IMR-90 (cell line): ENCODE results near the gene FOXL3.

Experiments
- FOS ChIP-seq: fragments of 150-350 bp; IDR thresholded peaks from 2 replicates; pipeline ENCODE4 v1.6.1; 2016; ENCODE audit warnings: low read depth, low read length
- MAZ ChIP-seq: IDR thresholded peaks from 2 replicates; pipeline ENCODE4 v1.6.1; 2012; ENCODE audit warnings: low read depth, mild to moderate bottlenecking, low read length, improper control_type of control experiment, moderate library complexity, borderline replicate concordance
- MXI1 ChIP-seq: IDR thresholded peaks from 2 replicates; pipeline ENCODE4 v1.6.1; 2012; ENCODE audit warnings: low read depth, mild to moderate bottlenecking, low read length, moderate library complexity, borderline replicate concordance
- POLR2A ChIP-seq: IDR thresholded peaks from 2 replicates; pipeline ENCODE4 v1.6.1; 2012; ENCODE audit warnings: mild to moderate bottlenecking, low read depth, low read length
- RAD21 ChIP-seq: IDR thresholded peaks from 2 replicates; pipeline ENCODE4 v1.6.1; 2012; ENCODE audit warnings: low read length, improper control_type of control experiment
- RFX5 ChIP-seq: IDR thresholded peaks from 2 replicates; pipeline ENCODE4 v1.8.0; 2012; ENCODE audit warnings: low read depth, mild to moderate bottlenecking, low read length, moderate library complexity
- SMC3 ChIP-seq: fragments of 150-350 bp; IDR thresholded peaks from 2 replicates; pipeline ENCODE4 v1.6.1; 2016; ENCODE audit warnings: low read depth, mild to moderate bottlenecking, antibody characterized with exemption, low read length, moderate library complexity
- TF ChIP-seq, protein P1 (sequence below): conservative IDR thresholded peaks from 2 replicates; pipeline ENCODE4 v1.5.1; 2012; ENCODE audit warnings: mild to moderate bottlenecking, low read depth, low read length, improper control_type of control experiment
- TF ChIP-seq, protein P2 (sequence below): fragments of 150-350 bp; IDR thresholded peaks from 2 replicates; pipeline ENCODE4 v1.6.1; 2016; ENCODE audit warnings: low read depth, mild to moderate bottlenecking, low read length, moderate library complexity, borderline replicate concordance

DNA sequence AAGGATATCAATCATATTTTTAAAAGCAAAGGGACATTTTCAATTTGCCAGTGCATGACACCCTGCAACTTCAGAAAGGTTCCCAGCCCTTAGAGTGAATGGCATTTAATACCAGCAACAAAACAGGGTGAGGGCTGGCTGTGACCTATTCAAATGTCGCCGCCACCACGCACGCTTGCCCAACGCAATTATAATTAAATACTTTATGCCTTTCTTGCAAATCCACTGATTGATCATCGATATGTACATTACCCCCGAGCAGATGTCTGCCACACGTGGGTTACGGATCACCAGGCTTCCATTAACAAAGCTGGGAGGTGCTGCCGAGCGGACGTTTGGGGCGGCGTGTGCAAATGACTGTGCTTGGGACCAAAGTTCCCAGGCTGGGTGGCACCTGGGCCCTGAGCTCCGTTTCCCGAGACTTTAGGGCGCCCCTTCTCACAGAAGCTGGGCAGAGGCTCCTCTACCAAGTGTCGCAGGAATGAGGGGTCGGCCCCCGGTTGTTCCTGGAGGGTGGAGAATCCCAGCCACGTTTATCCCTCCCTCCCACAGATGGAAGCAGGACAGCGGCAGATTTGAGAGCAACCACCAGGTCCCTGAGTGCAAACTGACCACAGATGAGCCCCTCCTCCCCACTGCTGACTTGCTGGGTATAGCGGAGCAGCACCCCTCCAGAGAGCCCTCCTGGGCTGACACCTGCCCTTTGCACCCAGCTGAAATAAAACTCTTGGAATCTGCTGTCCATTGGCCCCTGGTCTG, 3.9 kb downstream of the FOXL3 start:
- TF ChIP-seq, protein P1, sequence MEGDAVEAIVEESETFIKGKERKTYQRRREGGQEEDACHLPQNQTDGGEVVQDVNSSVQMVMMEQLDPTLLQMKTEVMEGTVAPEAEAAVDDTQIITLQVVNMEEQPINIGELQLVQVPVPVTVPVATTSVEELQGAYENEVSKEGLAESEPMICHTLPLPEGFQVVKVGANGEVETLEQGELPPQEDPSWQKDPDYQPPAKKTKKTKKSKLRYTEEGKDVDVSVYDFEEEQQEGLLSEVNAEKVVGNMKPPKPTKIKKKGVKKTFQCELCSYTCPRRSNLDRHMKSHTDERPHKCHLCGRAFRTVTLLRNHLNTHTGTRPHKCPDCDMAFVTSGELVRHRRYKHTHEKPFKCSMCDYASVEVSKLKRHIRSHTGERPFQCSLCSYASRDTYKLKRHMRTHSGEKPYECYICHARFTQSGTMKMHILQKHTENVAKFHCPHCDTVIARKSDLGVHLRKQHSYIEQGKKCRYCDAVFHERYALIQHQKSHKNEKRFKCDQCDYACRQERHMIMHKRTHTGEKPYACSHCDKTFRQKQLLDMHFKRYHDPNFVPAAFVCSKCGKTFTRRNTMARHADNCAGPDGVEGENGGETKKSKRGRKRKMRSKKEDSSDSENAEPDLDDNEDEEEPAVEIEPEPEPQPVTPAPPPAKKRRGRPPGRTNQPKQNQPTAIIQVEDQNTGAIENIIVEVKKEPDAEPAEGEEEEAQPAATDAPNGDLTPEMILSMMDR, result no peak
- TF ChIP-seq POLR2A, result no peak
- no peak for TF ChIP-seq FOS
- no peak for TF ChIP-seq RAD21
- no peak for TF ChIP-seq MAZ
- TF ChIP-seq MXI1, result no peak
- TF ChIP-seq RFX5, result no peak
- TF ChIP-seq SMC3, result no peak
- TF ChIP-seq, protein P2, sequence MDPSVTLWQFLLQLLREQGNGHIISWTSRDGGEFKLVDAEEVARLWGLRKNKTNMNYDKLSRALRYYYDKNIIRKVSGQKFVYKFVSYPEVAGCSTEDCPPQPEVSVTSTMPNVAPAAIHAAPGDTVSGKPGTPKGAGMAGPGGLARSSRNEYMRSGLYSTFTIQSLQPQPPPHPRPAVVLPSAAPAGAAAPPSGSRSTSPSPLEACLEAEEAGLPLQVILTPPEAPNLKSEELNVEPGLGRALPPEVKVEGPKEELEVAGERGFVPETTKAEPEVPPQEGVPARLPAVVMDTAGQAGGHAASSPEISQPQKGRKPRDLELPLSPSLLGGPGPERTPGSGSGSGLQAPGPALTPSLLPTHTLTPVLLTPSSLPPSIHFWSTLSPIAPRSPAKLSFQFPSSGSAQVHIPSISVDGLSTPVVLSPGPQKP, result no peak
